ENCODE measurements around the gene AFAP1. TPM values are rescaled to one million over a fixed set of nuclear protein-coding genes. Genes with fewer than 3 reads are reported as not detected.
A peak's percentile ranks its signal among the peaks of the same experiment; 100 is the strongest.

Gene AFAP1
- total RNA-seq, 1 experiment from 2014 or later, result 27.6 TPM

DNA sequence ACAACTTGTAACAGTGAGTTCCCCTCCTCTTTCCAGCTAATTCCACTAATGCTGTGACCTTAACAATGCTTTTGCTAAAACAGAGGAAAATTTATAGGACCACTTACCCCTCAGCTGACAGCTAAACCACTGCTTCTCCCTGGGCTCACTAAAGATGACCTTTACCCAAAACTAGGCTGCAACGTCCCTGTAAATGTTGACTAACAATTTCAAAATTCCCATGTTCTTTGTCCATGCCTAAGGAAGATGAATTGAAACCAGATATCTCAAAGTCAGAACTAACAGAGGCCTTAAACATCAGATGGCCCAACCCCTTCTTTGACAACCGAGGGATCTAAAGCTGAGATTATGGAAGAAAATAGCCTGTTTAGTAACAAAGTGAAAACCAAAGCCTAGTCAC lies 32.5 kb downstream of the AFAP1 start:
- TF ChIP-seq, protein P1, sequence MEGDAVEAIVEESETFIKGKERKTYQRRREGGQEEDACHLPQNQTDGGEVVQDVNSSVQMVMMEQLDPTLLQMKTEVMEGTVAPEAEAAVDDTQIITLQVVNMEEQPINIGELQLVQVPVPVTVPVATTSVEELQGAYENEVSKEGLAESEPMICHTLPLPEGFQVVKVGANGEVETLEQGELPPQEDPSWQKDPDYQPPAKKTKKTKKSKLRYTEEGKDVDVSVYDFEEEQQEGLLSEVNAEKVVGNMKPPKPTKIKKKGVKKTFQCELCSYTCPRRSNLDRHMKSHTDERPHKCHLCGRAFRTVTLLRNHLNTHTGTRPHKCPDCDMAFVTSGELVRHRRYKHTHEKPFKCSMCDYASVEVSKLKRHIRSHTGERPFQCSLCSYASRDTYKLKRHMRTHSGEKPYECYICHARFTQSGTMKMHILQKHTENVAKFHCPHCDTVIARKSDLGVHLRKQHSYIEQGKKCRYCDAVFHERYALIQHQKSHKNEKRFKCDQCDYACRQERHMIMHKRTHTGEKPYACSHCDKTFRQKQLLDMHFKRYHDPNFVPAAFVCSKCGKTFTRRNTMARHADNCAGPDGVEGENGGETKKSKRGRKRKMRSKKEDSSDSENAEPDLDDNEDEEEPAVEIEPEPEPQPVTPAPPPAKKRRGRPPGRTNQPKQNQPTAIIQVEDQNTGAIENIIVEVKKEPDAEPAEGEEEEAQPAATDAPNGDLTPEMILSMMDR (IDR thresholded peaks at IDR 0.05; ENCODE audit: insufficient read depth in 1 of 2, low read depth in 1 of 2, low read length in 1 of 2, severe bottlenecking in 1 of 2, unreplicated experiment in 1 of 2), result no peak
- H3K27me3 Mint-ChIP-seq (ENCODE audit: insufficient read depth, unreplicated experiment), result no peaks in the 10 kb centered on the region
- Histone ChIP-seq H3K9me3 (no peaks in the 10 kb centered on the region), H3K4me1 (peaks cover 9% of the 10 kb centered on the region; the same call in 1 of the 2 replicates), H3K4me3 (ENCODE audit: low read depth, low read length) (no peak overlapping the region), H3K27me3 (replicated peaks; ENCODE audit: control insufficient read depth, insufficient read depth, low read length) (no peaks in the 10 kb centered on the region), H3K36me3 (ENCODE audit: control insufficient read depth, insufficient read depth, low read length) (no peaks in the 10 kb centered on the region)
- ChIA-PET CTCF (interaction anchor here (0.8 kb wide), 1 partner anchor 66 kb away, joined by 4 read pairs; no protein-coding TSS in a partner anchor), POLR2A (interaction anchor here (0.7 kb wide), 1 partner anchor 65 kb away, joined by 4 read pairs; no protein-coding TSS in a partner anchor)
- H3K4me1 Mint-ChIP-seq (ENCODE audit: low read depth, unreplicated experiment), result peaks cover 13% of the 10 kb centered on the region
- no peak overlapping the region for H3K27ac Mint-ChIP-seq (ENCODE audit: unreplicated experiment)
- BruUV-seq (replicated peaks), result no TSS peak
- DNase-seq, result peak in 1 of 2 experiments; percentile 11
- intact Hi-C loops (cut with micrococcal nuclease; ENCODE audit: unreplicated experiment), result no loop called here
- H3K36me3 Mint-ChIP-seq (ENCODE audit: insufficient read depth, unreplicated experiment), result no peaks in the 10 kb centered on the region
- H3K9me3 Mint-ChIP-seq (ENCODE audit: unreplicated experiment), result no peaks in the 10 kb centered on the region
- H3K4me3 Mint-ChIP-seq (ENCODE audit: unreplicated experiment), result peak overlapping the region; percentile 13

DNA sequence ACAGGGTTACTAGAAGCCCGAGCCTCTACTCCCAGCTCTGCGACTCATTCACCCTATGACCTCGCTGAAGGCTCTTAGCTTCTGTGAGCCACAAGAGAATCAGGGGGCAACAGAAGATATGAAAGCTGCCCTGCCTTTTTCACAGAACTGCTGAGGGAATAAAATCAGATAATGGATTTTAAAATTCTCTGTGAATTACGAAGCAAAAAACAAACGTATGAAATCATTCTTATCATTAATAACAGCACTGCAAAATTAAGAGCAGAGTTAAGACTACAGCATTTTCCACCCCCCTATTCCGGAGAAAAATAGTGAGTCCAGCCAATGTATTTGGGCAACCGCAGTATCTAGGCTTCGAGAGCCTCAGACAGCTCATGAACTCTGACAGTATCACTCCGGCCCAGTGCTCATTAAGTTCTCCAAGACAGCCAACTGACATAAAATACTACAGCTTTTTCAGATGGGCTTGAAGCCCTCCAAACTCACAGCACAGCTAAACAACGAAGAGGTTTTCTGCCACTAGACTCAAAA lies 33.4 kb downstream of the AFAP1 start:
- BruUV-seq (replicated peaks), result no TSS peak
- Histone ChIP-seq H3K9me3 (no peaks in the 10 kb centered on the region), H3K4me3 (ENCODE audit: low read depth, low read length) (no peak overlapping the region), H3K4me1 (peaks cover 9% of the 10 kb centered on the region; the same call in 1 of the 2 replicates), H3K36me3 (ENCODE audit: control insufficient read depth, insufficient read depth, low read length) (no peaks in the 10 kb centered on the region), H3K27me3 (replicated peaks; ENCODE audit: control insufficient read depth, insufficient read depth, low read length) (no peaks in the 10 kb centered on the region)
- CTCF ChIA-PET, result interaction anchor here (0.8 kb wide), 1 partner anchor 67 kb away, joined by 4 read pairs; no protein-coding TSS in a partner anchor
- TF ChIP-seq, protein P1 (IDR thresholded peaks at IDR 0.05; ENCODE audit: insufficient read depth in 1 of 2, low read depth in 1 of 2, low read length in 1 of 2, severe bottlenecking in 1 of 2, unreplicated experiment in 1 of 2), result no peak
- DNase-seq, result no peak
- Mint-ChIP-seq H3K36me3 (ENCODE audit: insufficient read depth, unreplicated experiment) (no peaks in the 10 kb centered on the region), H3K4me1 (ENCODE audit: low read depth, unreplicated experiment) (peaks cover 17% of the 10 kb centered on the region), H3K9me3 (ENCODE audit: unreplicated experiment) (no peaks in the 10 kb centered on the region), H3K27me3 (ENCODE audit: insufficient read depth, unreplicated experiment) (no peaks in the 10 kb centered on the region), H3K4me3 (ENCODE audit: unreplicated experiment) (no peak overlapping the region), H3K27ac (ENCODE audit: unreplicated experiment) (no peak overlapping the region)
- intact Hi-C loops (cut with micrococcal nuclease; ENCODE audit: unreplicated experiment), result no loop called here
- POLR2A ChIA-PET, result interaction anchor here (0.5 kb wide), 1 partner anchor 1635 kb away, joined by 17 read pairs; no protein-coding TSS in a partner anchor

DNA sequence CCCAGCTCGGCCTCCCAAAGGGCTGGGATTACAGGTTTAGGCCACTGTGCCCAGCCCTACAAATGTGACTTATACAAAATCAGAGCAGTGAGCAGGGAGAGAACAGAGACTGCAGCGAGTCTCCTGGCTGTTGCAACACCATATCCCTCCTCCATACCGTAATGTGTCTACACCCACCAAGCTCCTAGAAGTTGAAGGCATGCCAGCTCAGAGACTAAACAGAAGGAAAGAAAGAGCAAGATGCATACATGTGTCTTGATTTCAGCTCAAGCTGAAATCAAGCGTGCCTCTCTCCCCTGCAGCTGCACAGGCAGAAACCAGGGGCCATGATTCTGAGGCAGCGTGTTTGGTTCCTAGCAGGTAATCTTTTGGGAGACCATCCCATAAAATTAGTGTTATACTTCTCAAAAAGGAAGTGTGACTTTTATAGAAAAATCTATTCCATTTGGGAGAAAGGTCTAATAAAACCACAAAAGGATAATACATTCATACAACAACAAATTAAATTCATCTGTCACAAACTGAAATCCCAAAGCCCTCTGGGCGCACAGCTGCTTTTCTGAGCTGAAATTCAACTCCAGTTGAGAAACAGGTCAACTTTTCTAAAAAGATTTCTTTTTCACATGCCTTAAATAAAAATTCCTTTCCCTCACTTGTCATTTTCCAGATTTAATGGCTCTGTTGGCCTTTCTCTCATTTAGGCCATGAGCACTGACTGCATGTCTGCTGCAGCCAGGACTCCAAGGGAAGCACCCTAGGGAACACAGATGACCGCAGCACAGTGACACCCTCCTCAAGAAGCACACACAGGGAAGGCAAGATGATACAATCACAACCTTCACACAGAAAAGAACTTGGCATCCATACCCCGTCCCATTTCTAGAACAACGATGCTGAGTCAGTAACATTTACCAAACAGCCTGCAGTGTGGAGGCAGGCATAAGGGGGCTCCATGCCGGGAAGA lies 34.4 kb downstream of the AFAP1 start:
- Mint-ChIP-seq H3K9me3 (ENCODE audit: unreplicated experiment) (no peaks in the 10 kb centered on the region), H3K36me3 (ENCODE audit: insufficient read depth, unreplicated experiment) (no peaks in the 10 kb centered on the region), H3K4me1 (ENCODE audit: low read depth, unreplicated experiment) (peaks cover 27% of the 10 kb centered on the region), H3K4me3 (ENCODE audit: unreplicated experiment) (no peak overlapping the region), H3K27me3 (ENCODE audit: insufficient read depth, unreplicated experiment) (no peaks in the 10 kb centered on the region), H3K27ac (ENCODE audit: unreplicated experiment) (no peak overlapping the region)
- POLR2A ChIA-PET, result no interaction called here
- Histone ChIP-seq H3K9me3 (no peaks in the 10 kb centered on the region), H3K4me1 (peaks cover 9% of the 10 kb centered on the region; the same call in 1 of the 2 replicates), H3K4me3 (ENCODE audit: low read depth, low read length) (no peak overlapping the region), H3K36me3 (ENCODE audit: control insufficient read depth, insufficient read depth, low read length) (no peaks in the 10 kb centered on the region), H3K27me3 (replicated peaks; ENCODE audit: control insufficient read depth, insufficient read depth, low read length) (no peaks in the 10 kb centered on the region)
- CTCF ChIA-PET, result no interaction called here
- intact Hi-C loops (cut with micrococcal nuclease; ENCODE audit: unreplicated experiment), result no loop called here
- TF ChIP-seq, protein P1 (IDR thresholded peaks at IDR 0.05; ENCODE audit: insufficient read depth in 1 of 2, low read depth in 1 of 2, low read length in 1 of 2, severe bottlenecking in 1 of 2, unreplicated experiment in 1 of 2), result no peak
- BruUV-seq (replicated peaks), result no TSS peak
- DNase-seq, result no peak

All from Caco-2 (cell line).